MCF 10A (cell line): ENCODE measurements around the gene CZIB. TPM values are rescaled to one million over a fixed set of nuclear protein-coding genes. Genes with fewer than 3 reads are reported as not detected.
A peak's percentile ranks its signal among the peaks of the same experiment; 100 is the strongest.

ENCODE experiments used
- BruUV-seq: library from RNA; stranded (reverse); fragments of 400-500 nt; replicated peaks from 2 replicates; lab custom pipeline; 2021; lab: Mats Ljungman, UMichigan
- CTCF ChIA-PET: fragments of 300-600 bp; sonication (Branson Sonifier 250); formaldehyde crosslinking; extraction: SDS; loops from one replicate; lab custom pipeline; 2021; ENCODE audit warnings: antibody characterized with exemption, inconsistent platforms; lab: Yijun Ruan, JAX
- POLR2A ChIA-PET: fragments of 300-600, 350-650 bp; sonication (Branson Sonifier 250); formaldehyde crosslinking; extraction: SDS; loops from one replicate; lab custom pipeline; 2020; ENCODE audit warnings: antibody characterized with exemption, inconsistent platforms; lab: Yijun Ruan, JAX
- DNase-seq: peaks from one replicate; pipeline ENCODE4 v3.0.0-alpha.2; 2018; ENCODE audit not compliant: unreplicated experiment
- H3K27ac Mint-ChIP-seq: one replicate; pipeline ENCODE4 v1.8.0; 2022; ENCODE audit warnings: mild to moderate bottlenecking, low read depth, mixed read lengths; ENCODE audit not compliant: unreplicated experiment
- H3K27me3 Mint-ChIP-seq: one replicate; pipeline ENCODE4 v1.8.0; 2022; ENCODE audit warnings: mixed read lengths; ENCODE audit not compliant: insufficient read depth, unreplicated experiment
- H3K36me3 Mint-ChIP-seq: one replicate; pipeline ENCODE4 v1.8.0; 2022; ENCODE audit warnings: mild to moderate bottlenecking, moderate library complexity, mixed read lengths; ENCODE audit not compliant: insufficient read depth, unreplicated experiment
- H3K4me1 Mint-ChIP-seq: one replicate; pipeline ENCODE4 v1.8.0; 2022; ENCODE audit warnings: mixed read lengths; ENCODE audit not compliant: insufficient read depth, unreplicated experiment
- H3K4me3 Mint-ChIP-seq: one replicate; pipeline ENCODE4 v1.8.0; 2022; ENCODE audit warnings: mild to moderate bottlenecking, moderate library complexity, mixed read lengths; ENCODE audit not compliant: unreplicated experiment
- H3K9me3 Mint-ChIP-seq: one replicate; pipeline ENCODE4 v1.8.0; 2022; ENCODE audit warnings: mixed read lengths; ENCODE audit not compliant: unreplicated experiment
- intact Hi-C: fragments of 100-400 bp; cut with micrococcal nuclease; formaldehyde crosslinking; loops from 2 replicates; pipeline ENCODE4 v1.14.1; 2022
- total RNA-seq: library from RNA; stranded (reverse); gene quantifications from 2 replicates; pipeline ENCODE4 v1.2.3, GENCODE V29; 2022
- TF ChIP-seq, protein P1 (sequence below): fragments of 200-600 bp; IDR thresholded peaks from one replicate; pipeline ENCODE4 v1.8.0; 2022; ENCODE audit warnings: antibody characterized with exemption, mild to moderate bottlenecking; ENCODE audit not compliant: unreplicated experiment

The CZIB gene
- total RNA-seq, 1 experiment from 2014 or later = 45.0 TPM

- peaks cover 41% of the 10 kb centered on the region for H3K36me3 Mint-ChIP-seq
- CTCF ChIA-PET = interaction anchor here (0.7 kb wide), 1 partner anchor 234 kb away, joined by 3 read pairs; no protein-coding TSS in a partner anchor
Measured at GRCh38 chr1:53203466-53203865, 17.0 kb downstream of the CZIB start.

DNA sequence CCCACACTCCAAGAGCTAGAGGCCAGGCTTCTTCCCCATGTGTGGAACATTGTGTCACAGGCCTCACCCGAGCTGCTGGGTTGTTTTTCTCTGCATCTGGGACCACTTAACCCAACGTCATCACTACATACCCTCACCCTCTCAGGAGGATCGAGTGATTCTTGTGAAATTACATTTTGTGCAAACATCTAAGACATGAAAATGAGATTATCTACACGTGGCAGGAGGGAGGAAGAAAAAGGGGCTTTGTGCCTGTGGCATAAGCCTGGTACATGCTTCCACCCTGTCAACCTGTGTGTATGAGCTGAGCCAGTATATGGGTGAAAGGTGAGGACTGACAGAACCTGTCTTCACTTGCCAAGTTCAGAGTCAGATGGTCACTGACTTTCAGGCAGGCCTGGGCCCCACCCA is 22.2 kb downstream of the CZIB start:
- CTCF ChIA-PET = interaction anchor here (0.6 to 2.0 kb wide), 3 partner anchors 11 to 64 kb away, joined by 3 to 4 read pairs (median 4); no protein-coding TSS in a partner anchor
- Mint-ChIP-seq H3K9me3 (no peaks in the 10 kb centered on the region), H3K4me1 (peaks cover 24% of the 10 kb centered on the region), H3K27ac (peak overlapping the region; percentile 98), H3K4me3 (peak overlapping the region; percentile 94), H3K27me3 (no peaks in the 10 kb centered on the region), H3K36me3 (peaks cover 18% of the 10 kb centered on the region)
- POLR2A ChIA-PET = interaction anchor here (0.7 to 4.3 kb wide), 6 partner anchors 10 to 495 kb away, joined by 3 to 49 read pairs (median 6); partner anchors contain the start of gene CZIB
- intact Hi-C loops = no loop called here
- no TSS peak for BruUV-seq
- DNase-seq = peak; percentile 30
- TF ChIP-seq, protein P1, sequence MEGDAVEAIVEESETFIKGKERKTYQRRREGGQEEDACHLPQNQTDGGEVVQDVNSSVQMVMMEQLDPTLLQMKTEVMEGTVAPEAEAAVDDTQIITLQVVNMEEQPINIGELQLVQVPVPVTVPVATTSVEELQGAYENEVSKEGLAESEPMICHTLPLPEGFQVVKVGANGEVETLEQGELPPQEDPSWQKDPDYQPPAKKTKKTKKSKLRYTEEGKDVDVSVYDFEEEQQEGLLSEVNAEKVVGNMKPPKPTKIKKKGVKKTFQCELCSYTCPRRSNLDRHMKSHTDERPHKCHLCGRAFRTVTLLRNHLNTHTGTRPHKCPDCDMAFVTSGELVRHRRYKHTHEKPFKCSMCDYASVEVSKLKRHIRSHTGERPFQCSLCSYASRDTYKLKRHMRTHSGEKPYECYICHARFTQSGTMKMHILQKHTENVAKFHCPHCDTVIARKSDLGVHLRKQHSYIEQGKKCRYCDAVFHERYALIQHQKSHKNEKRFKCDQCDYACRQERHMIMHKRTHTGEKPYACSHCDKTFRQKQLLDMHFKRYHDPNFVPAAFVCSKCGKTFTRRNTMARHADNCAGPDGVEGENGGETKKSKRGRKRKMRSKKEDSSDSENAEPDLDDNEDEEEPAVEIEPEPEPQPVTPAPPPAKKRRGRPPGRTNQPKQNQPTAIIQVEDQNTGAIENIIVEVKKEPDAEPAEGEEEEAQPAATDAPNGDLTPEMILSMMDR = no peak

More at GRCh38 chr1:53203466-53203865, 17.0 kb downstream of the CZIB start:
- Mint-ChIP-seq H3K4me1 (peaks cover 13% of the 10 kb centered on the region), H3K27ac (peak overlapping the region; percentile 36), H3K27me3 (no peaks in the 10 kb centered on the region), H3K4me3 (no peak overlapping the region), H3K9me3 (no peaks in the 10 kb centered on the region)
- TF ChIP-seq, protein P1 = no peak
- BruUV-seq = no TSS peak
- POLR2A ChIA-PET = interaction anchor here (0.8 to 5.1 kb wide), 4 partner anchors 10 to 21 kb away, joined by 3 to 46 read pairs (median 8); partner anchors contain the start of gene CZIB
- DNase-seq = no peak
- intact Hi-C loops = no loop called here

DNA sequence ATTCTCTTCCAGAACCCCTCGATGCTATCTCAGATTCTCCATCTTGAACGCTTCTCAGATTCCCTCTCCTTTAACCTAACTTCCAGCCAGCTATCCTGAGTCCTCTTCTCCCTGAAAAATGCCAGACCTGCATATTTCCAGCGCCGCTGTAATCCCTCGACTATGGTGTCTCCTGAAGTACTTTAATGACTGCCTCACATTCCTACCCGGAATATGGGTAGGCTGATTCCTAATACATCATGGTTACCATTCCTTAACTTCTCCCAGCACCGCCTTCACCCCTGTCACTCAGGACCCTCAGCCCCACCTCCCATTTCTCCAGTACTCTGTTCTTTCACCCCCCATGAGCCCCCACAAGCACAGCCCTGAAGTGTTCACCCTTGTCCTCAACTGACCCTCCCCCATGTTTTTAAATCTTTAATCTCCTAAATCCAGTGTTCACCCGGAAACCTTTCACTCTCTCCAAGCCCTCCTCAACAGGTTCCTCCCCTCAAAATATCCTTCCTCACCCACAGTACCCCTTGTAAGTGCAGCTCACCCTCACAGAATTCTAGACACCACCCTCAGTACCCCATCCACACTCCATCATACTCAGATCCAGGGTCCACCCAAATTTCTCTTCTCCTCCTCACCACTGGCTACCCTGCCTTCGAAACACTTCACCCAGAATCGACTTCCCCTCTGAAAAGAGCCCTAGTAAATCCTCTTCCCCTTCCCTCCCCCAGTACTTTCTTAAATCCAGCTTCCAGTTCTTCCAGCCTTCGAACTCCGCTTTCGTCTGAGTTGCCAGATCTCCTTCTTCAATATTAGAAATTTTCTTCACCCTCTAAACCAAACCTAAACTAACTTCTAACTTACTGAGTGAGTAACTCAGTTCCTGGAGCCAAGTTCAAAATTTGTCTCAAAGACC is 22.9 kb downstream of the CZIB start:
- ChIA-PET CTCF (interaction anchor here (0.8 to 2.2 kb wide), 3 partner anchors 10 to 15 kb away, joined by 4 to 13 read pairs (median 4); no protein-coding TSS in a partner anchor), POLR2A (interaction anchor here (1.3 to 4.3 kb wide), 5 partner anchors 11 to 183 kb away, joined by 3 to 49 read pairs (median 9); partner anchors contain the start of gene CZIB)
- BruUV-seq = no TSS peak
- no peak for DNase-seq
- Mint-ChIP-seq H3K9me3 (no peaks in the 10 kb centered on the region), H3K36me3 (peaks cover 14% of the 10 kb centered on the region), H3K4me1 (peaks cover 24% of the 10 kb centered on the region), H3K27ac (peak overlapping the region; percentile 98), H3K27me3 (no peaks in the 10 kb centered on the region), H3K4me3 (peak overlapping the region; percentile 94)
- TF ChIP-seq, protein P1 = no peak
- intact Hi-C loops = no loop called here
